Measurements from ENCODE around the gene CCND2. TPM values are rescaled to one million over a fixed set of nuclear protein-coding genes. Genes with fewer than 3 reads are reported as not detected.

CCND2 gene
- total RNA-seq, 1 experiment from 2014 or later = 0.09 TPM

- Histone ChIP-seq H3F3A (ENCODE audit: insufficient read depth, low read depth) (no peaks in the 10 kb centered on the region), H3K27me3 (ENCODE audit: insufficient read depth, low read depth) (peaks cover 99% of the 10 kb centered on the region), H3K9me3 (ENCODE audit: insufficient read depth, low read depth) (no peaks in the 10 kb centered on the region), H2AFZ (no peak overlapping the region), H3K27ac (no peak overlapping the region), H3K9me2 (ENCODE audit: insufficient read depth) (no peaks in the 10 kb centered on the region), H3K4me1 (replicated peaks; ENCODE audit: insufficient read depth) (no peaks in the 10 kb centered on the region), H3K4me3 (no peak overlapping the region), H4K20me1 (ENCODE audit: insufficient read depth) (no peaks in the 10 kb centered on the region), H3K79me2 (ENCODE audit: low read depth) (no peaks in the 10 kb centered on the region), H3K36me3 (ENCODE audit: low read depth) (no peaks in the 10 kb centered on the region), H3K4me2 (no peak overlapping the region)
- CTCF ChIA-PET = no interaction called here
- DNase-seq = no peak
- intact Hi-C loops (cut with micrococcal nuclease; ENCODE audit: unreplicated experiment) = no loop called here
- POLR2A ChIA-PET (ENCODE audit: unreplicated experiment) = no interaction called here
- no TSS peak for BruUV-seq (replicated peaks)
- no peak for TF ChIP-seq EZH2 (IDR thresholded peaks at IDR 0.05; ENCODE audit: low read depth)
- no peak for TF ChIP-seq CTCF (conservative IDR thresholded peaks at IDR 0.05)
Observed at GRCh38 chr12:4284306-4284705, 10.7 kb downstream of the CCND2 start.

- no TSS peak for BruUV-seq (replicated peaks)
- intact Hi-C loops (cut with micrococcal nuclease; ENCODE audit: unreplicated experiment) = no loop called here
- no peaks in the 10 kb centered on the region for H4K20me1 ChIP-seq (ENCODE audit: insufficient read depth)
- no peak for DNase-seq
- no peaks in the 10 kb centered on the region for H3K9me3 ChIP-seq (ENCODE audit: insufficient read depth, low read depth)
- POLR2A ChIA-PET (ENCODE audit: unreplicated experiment) = no interaction called here
- TF ChIP-seq CTCF (conservative IDR thresholded peaks at IDR 0.05) = no peak
- TF ChIP-seq EZH2 (IDR thresholded peaks at IDR 0.05; ENCODE audit: low read depth) = no peak
- H3K79me2 ChIP-seq (ENCODE audit: low read depth) = no peaks in the 10 kb centered on the region
- peaks cover 99% of the 10 kb centered on the region for H3K27me3 ChIP-seq (ENCODE audit: insufficient read depth, low read depth)
- no peak overlapping the region for H2AFZ ChIP-seq
- no peak overlapping the region for H3K4me2 ChIP-seq
- H3K9me2 ChIP-seq (ENCODE audit: insufficient read depth) = no peaks in the 10 kb centered on the region
- no peak overlapping the region for H3K27ac ChIP-seq
- CTCF ChIA-PET = no interaction called here
- no peaks in the 10 kb centered on the region for H3F3A ChIP-seq (ENCODE audit: insufficient read depth, low read depth)
- no peaks in the 10 kb centered on the region for H3K4me1 ChIP-seq (replicated peaks; ENCODE audit: insufficient read depth)
- H3K4me3 ChIP-seq = no peak overlapping the region
- no peaks in the 10 kb centered on the region for H3K36me3 ChIP-seq (ENCODE audit: low read depth)
Observed at GRCh38 chr12:4285070-4285469, 11.5 kb downstream of the CCND2 start.

- CTCF ChIA-PET = interaction anchor here (0.5 kb wide), 1 partner anchor 587 kb away, joined by 3 read pairs; no protein-coding TSS in a partner anchor
- POLR2A ChIA-PET (ENCODE audit: unreplicated experiment) = no interaction called here
- no peak overlapping the region for H2AFZ ChIP-seq
- H3K27me3 ChIP-seq (ENCODE audit: insufficient read depth, low read depth) = peaks cover 99% of the 10 kb centered on the region
- no peaks in the 10 kb centered on the region for H3K79me2 ChIP-seq (ENCODE audit: low read depth)
- intact Hi-C loops (cut with micrococcal nuclease; ENCODE audit: unreplicated experiment) = no loop called here
- H4K20me1 ChIP-seq (ENCODE audit: insufficient read depth) = no peaks in the 10 kb centered on the region
- H3K4me1 ChIP-seq (replicated peaks; ENCODE audit: insufficient read depth) = no peaks in the 10 kb centered on the region
- H3K4me3 ChIP-seq = no peak overlapping the region
- no peak for TF ChIP-seq EZH2 (IDR thresholded peaks at IDR 0.05; ENCODE audit: low read depth)
- TF ChIP-seq CTCF (conservative IDR thresholded peaks at IDR 0.05) = no peak
- H3K9me2 ChIP-seq (ENCODE audit: insufficient read depth) = no peaks in the 10 kb centered on the region
- no peak for DNase-seq
- no peaks in the 10 kb centered on the region for H3K9me3 ChIP-seq (ENCODE audit: insufficient read depth, low read depth)
- no peaks in the 10 kb centered on the region for H3F3A ChIP-seq (ENCODE audit: insufficient read depth, low read depth)
- H3K27ac ChIP-seq = no peak overlapping the region
- no peak overlapping the region for H3K4me2 ChIP-seq
- BruUV-seq (replicated peaks) = no TSS peak
- H3K36me3 ChIP-seq (ENCODE audit: low read depth) = no peaks in the 10 kb centered on the region
Observed at GRCh38 chr12:4286228-4286627, 12.7 kb downstream of the CCND2 start.
